ENCODE measurements around the gene CFAP57.

CFAP57 gene

DNA sequence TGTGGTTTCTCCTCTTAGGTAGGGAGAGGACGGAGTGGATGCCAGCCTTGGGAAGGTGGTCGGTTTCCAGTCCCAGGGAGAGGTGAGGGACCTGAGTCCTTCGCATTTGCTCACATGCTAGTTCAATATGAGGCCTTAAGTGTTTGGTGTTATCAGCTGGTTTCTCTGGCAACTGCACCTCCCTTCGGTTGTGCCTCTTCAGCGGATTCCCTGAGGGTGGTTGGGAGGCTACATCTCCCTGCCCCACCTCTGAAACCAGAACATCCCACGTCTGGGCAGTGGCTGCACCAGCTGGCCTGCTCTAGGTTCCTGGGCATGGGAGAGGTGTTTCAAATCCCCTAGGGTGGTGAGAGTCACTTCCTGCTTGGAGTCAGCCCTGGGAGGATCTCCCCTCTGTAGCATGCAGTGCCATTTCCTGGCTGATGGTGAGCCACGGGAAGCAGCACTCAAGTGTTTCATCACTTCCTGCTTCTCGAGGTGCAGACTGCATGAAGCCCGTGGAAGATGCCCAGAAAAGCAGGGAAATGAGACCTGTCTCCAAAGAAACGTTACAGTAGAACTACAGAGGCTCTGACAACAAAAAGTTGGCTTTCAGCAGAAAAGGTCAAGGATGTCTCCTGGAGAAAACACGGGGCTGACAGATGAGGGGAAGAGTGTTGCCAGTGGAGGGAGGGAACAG lies 102.1 kb downstream of the CFAP57 start:
- no peak for TF ChIP-seq POLR2A (IDR thresholded peaks at IDR 0.05; ENCODE audit: low read depth, low read length)
- TF ChIP-seq POLR2AphosphoS5 (IDR thresholded peaks at IDR 0.05; ENCODE audit: low read depth, low read length), result no peak
- TF ChIP-seq TAF1 (IDR thresholded peaks at IDR 0.05; ENCODE audit: borderline replicate concordance, low read depth, low read length), result no peak
- peak; percentile 77 for FAIRE-seq
- no peak for DNase-seq (ENCODE audit: insufficient read length)

DNA sequence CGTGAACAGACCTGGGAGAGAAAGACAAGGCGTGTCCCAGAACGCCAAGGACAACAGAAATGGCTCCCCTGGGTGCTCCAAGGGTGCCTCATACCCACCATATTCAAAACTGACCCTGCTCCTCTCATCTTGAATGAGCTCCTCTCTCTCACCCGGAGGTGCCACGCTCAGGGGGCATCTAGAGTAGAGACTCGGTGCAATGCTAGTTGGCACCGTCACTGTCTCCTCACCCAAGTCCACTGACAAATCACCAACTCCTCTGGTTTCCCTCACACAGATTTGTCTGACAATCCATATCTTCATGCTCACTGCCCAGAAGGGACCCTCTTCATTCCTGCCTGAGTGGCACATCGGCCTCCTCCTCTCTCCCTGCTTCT lies 102.7 kb downstream of the CFAP57 start:
- FAIRE-seq, result no peak
- TF ChIP-seq POLR2A (IDR thresholded peaks at IDR 0.05; ENCODE audit: low read depth, low read length) (no peak), TAF1 (IDR thresholded peaks at IDR 0.05; ENCODE audit: borderline replicate concordance, low read depth, low read length) (no peak), POLR2AphosphoS5 (IDR thresholded peaks at IDR 0.05; ENCODE audit: low read depth, low read length) (no peak)

DNA sequence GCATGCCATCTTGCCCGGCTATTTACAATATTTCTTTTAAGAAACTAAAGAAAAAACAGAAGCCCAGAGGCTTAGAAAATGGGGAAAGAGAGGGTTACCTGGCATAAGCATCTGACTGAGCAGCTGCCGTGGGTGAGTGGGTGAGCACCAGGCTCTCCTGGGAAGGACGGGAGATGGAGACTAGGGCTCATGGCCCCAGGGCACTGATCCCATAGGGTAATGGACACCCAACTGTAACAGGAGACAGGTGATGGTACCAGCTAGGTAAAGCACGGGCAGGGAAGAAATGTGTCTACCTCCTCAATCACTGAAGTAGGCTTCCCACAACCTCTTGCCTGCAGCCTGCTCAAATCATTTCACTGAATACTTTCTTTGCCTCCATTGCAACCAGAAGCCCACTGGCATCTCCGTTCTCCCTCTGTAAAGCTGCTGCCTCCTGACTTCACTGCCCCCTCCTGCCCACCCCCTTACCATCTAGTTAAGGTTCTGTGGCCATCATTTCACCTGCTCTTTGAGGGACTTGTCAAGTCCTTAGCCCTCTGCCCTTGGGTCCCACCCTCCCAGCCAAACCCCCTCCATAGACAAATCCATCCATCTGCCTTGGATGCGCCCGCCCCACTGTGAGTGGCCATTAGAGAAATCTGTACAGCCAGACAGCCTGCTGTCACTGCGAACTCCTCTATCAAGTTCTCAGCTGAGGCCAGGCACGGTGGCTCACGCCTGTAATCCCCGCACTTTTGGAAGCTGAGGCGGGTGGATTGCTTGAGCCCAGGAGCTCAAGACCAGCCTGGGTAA lies 103.9 kb downstream of the CFAP57 start:
- DNase-seq (ENCODE audit: insufficient read length) (no peak), FAIRE-seq (no peak)
- TF ChIP-seq POLR2A (IDR thresholded peaks at IDR 0.05; ENCODE audit: low read depth, low read length) (no peak), POLR2AphosphoS5 (IDR thresholded peaks at IDR 0.05; ENCODE audit: low read depth, low read length) (no peak), TAF1 (IDR thresholded peaks at IDR 0.05; ENCODE audit: borderline replicate concordance, low read depth, low read length) (no peak)

More for the DNA sequence above, 102.7 kb downstream of the CFAP57 start:
- DNase-seq (ENCODE audit: insufficient read length), result no peak

- no peak for DNase-seq (ENCODE audit: insufficient read length)
- no peak for FAIRE-seq
- TF ChIP-seq POLR2A (IDR thresholded peaks at IDR 0.05; ENCODE audit: low read depth, low read length) (no peak), TAF1 (IDR thresholded peaks at IDR 0.05; ENCODE audit: borderline replicate concordance, low read depth, low read length) (no peak), POLR2AphosphoS5 (IDR thresholded peaks at IDR 0.05; ENCODE audit: low read depth, low read length) (no peak)
Measured at GRCh38 chr1:43276673-43277072, 104.5 kb downstream of the CFAP57 start.

GRCh38 chr1:43277116-43277876 lies 105.2 kb downstream of the CFAP57 start:
- no peak for DNase-seq (ENCODE audit: insufficient read length)
- FAIRE-seq, result no peak
- TF ChIP-seq TAF1 (IDR thresholded peaks at IDR 0.05; ENCODE audit: borderline replicate concordance, low read depth, low read length) (no peak), POLR2AphosphoS5 (IDR thresholded peaks at IDR 0.05; ENCODE audit: low read depth, low read length) (no peak), POLR2A (IDR thresholded peaks at IDR 0.05; ENCODE audit: low read depth, low read length) (no peak)

DNA sequence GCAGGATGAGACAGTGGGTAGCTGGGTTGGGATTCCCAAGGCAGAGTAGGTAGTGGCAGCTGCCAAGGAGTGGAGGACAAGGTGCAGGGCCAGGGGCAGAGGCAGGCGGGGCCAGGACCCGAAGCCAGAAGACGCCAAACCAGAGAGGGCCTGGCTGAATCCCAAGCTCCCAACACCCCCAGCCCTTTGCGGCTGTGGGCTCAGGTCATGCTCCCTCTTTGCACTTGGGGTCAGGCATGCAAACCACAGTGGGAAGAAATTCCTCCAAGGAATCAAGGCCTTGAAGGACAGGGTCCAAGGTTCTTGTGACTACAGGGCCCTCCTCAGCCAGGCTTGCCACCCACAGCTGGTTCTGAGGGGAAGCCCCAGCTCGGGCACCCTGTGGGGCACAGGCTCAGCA lies 107.0 kb downstream of the CFAP57 start:
- no peak for DNase-seq (ENCODE audit: insufficient read length)
- FAIRE-seq, result no peak

GRCh38 chr1:43279666-43280065 lies 107.5 kb downstream of the CFAP57 start:
- FAIRE-seq, result no peak
- no peak for DNase-seq (ENCODE audit: insufficient read length)
- no peak for TF ChIP-seq TAF1 (IDR thresholded peaks at IDR 0.05; ENCODE audit: borderline replicate concordance, low read depth, low read length)
- TF ChIP-seq POLR2AphosphoS5 (IDR thresholded peaks at IDR 0.05; ENCODE audit: low read depth, low read length), result no peak
- TF ChIP-seq POLR2A (IDR thresholded peaks at IDR 0.05; ENCODE audit: low read depth, low read length), result no peak

More for the DNA sequence above, 107.0 kb downstream of the CFAP57 start:
- no peak for TF ChIP-seq POLR2AphosphoS5 (IDR thresholded peaks at IDR 0.05; ENCODE audit: low read depth, low read length)
- TF ChIP-seq TAF1 (IDR thresholded peaks at IDR 0.05; ENCODE audit: borderline replicate concordance, low read depth, low read length), result no peak
- TF ChIP-seq POLR2A (IDR thresholded peaks at IDR 0.05; ENCODE audit: low read depth, low read length), result no peak

- DNase-seq (ENCODE audit: insufficient read length) (no peak), FAIRE-seq (no peak)
- TF ChIP-seq POLR2AphosphoS5 (IDR thresholded peaks at IDR 0.05; ENCODE audit: low read depth, low read length), result no peak
- no peak for TF ChIP-seq TAF1 (IDR thresholded peaks at IDR 0.05; ENCODE audit: borderline replicate concordance, low read depth, low read length)
- TF ChIP-seq POLR2A (IDR thresholded peaks at IDR 0.05; ENCODE audit: low read depth, low read length), result no peak
Measured at GRCh38 chr1:43280692-43281091, 108.6 kb downstream of the CFAP57 start.

GRCh38 chr1:43282220-43283195 lies 110.4 kb downstream of the CFAP57 start:
- no peak for FAIRE-seq
- TF ChIP-seq TAF1 (IDR thresholded peaks at IDR 0.05; ENCODE audit: borderline replicate concordance, low read depth, low read length) (no peak), POLR2AphosphoS5 (IDR thresholded peaks at IDR 0.05; ENCODE audit: low read depth, low read length) (no peak), POLR2A (IDR thresholded peaks at IDR 0.05; ENCODE audit: low read depth, low read length) (no peak)
- DNase-seq (ENCODE audit: insufficient read length), result no peak

DNA sequence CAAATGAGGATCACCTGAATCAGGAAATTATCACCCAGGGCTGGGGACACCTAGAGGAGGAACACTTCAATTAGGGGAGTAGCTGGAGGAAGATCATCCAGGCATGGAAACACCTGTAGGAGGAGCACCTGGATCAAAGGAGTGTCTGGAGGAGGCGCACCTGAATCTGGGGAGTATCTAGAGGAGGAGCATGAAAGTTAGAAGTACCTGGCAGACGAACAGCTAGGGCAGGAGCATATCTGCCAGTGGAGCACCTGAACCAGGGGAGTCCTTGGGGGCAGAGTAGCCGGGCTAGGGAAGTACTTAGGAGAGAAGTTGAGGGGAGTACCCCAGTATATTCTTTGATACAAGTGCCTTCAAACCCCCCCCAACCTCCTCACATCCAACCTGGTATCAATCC lies 111.9 kb downstream of the CFAP57 start:
- DNase-seq (ENCODE audit: insufficient read length) (no peak), FAIRE-seq (no peak)
- TF ChIP-seq TAF1 (IDR thresholded peaks at IDR 0.05; ENCODE audit: borderline replicate concordance, low read depth, low read length) (no peak), POLR2AphosphoS5 (IDR thresholded peaks at IDR 0.05; ENCODE audit: low read depth, low read length) (no peak), POLR2A (IDR thresholded peaks at IDR 0.05; ENCODE audit: low read depth, low read length) (no peak)
